Astrocyte of the cerebellum (primary cell): Measurements from ENCODE around the gene RBM18.

Experiments
- DNase-seq: peaks from one replicate; pipeline ENCODE4 v3.0.0-alpha.2; 2011; ENCODE audit warnings: low read depth
- H3K4me3 ChIP-seq: 2 replicates; pipeline ENCODE4 v1.5.1; 2011; ENCODE audit warnings: mild to moderate bottlenecking, low read depth, low read length, moderate library complexity
- CTCF ChIP-seq: IDR thresholded peaks from 2 replicates; pipeline ENCODE4 v1.5.1; 2012; ENCODE audit warnings: low read length, low read depth, moderate library complexity, mild to moderate bottlenecking; ENCODE audit errors: missing control alignments
- in situ Hi-C: cut with HindIII; loops from 2 replicates; pipeline ENCODE4 v1.10.0; 2017; ENCODE audit warnings: low sequenced_read_pairs

Gene RBM18

GRCh38 chr9:122202111-122202510 is 62.5 kb downstream of the RBM18 start:
- DNase-seq = no peak
- H3K4me3 ChIP-seq = no peak overlapping the region
- no peak for TF ChIP-seq CTCF
- in situ Hi-C loops = no loop called here

- no peak for TF ChIP-seq CTCF
- peak; percentile 9 for DNase-seq
- in situ Hi-C loops = no loop called here
These were observed 63.0 kb downstream of the RBM18 start for GRCh38 chr9:122201641-122202040.

GRCh38 chr9:122200960-122201595 is 63.6 kb downstream of the RBM18 start:
- no peak for TF ChIP-seq CTCF
- in situ Hi-C loops = no loop called here
- peak; percentile 8 for DNase-seq
- H3K4me3 ChIP-seq = no peak overlapping the region

More at GRCh38 chr9:122201641-122202040, 63.0 kb downstream of the RBM18 start:
- no peak overlapping the region for H3K4me3 ChIP-seq

GRCh38 chr9:122197882-122198281 is 66.8 kb downstream of the RBM18 start:
- no peak for DNase-seq
- H3K4me3 ChIP-seq = no peak overlapping the region
- no peak for TF ChIP-seq CTCF
- in situ Hi-C loops = no loop called here

GRCh38 chr9:122197426-122197825 is 67.2 kb downstream of the RBM18 start:
- no peak for TF ChIP-seq CTCF
- no peak overlapping the region for H3K4me3 ChIP-seq
- in situ Hi-C loops = no loop called here
- DNase-seq = no peak

- no peak for DNase-seq
- in situ Hi-C loops = no loop called here
- no peak for TF ChIP-seq CTCF
- H3K4me3 ChIP-seq = no peak overlapping the region
These were observed 68.8 kb downstream of the RBM18 start for GRCh38 chr9:122195875-122196274.
